ENCODE results near the gene COL15A1.

COL15A1 gene

DNA sequence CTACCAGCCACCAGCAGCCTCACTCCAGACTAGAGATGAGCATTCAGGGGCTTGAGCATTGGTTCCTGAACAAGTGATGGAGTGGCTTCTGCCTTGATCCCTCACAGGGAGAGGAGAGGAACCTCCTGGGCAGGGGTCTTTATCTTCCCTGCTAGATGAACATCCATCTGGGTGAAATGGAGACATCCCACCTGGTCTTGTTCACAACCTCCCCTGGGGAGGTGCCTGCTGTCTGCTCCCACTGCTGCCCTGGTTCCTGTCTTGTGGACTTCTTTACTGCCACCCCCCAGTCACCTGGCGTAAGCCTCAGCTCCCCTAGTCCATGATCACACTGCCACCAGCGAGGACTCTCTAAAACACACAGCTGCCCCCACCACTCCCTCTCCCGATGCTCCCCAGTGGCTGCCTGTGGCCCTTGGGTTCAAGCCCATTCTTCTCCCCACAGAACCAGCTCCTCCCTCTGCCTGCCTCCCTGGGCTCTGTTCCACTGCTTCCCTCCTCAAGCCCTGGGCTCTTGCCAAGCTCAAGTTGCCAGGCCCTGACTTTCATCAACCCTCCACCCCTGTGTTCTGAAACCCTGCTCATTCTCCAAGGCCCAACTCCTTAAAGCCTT is 51.5 kb downstream of the COL15A1 start:
- H3K27me3 ChIP-seq (ENCODE audit: control insufficient read depth in 5 of 5, insufficient read depth in 4 of 5, low read length in 5 of 5) = no peaks in the 10 kb centered on the region
- peaks cover 20 to 71% (median 65%) of the 10 kb centered on the region in 5 donors for H3K4me1 ChIP-seq (ENCODE audit: control insufficient read depth in 5 of 5, insufficient read depth in 5 of 5, low read length in 5 of 5)
- peaks cover 0 to 2% (median 0%) of the 10 kb centered on the region in 5 donors for H3K9me3 ChIP-seq (ENCODE audit: control insufficient read depth in 5 of 5, low read length in 5 of 5)
- peak overlapping the region in 2 of 5 donors; percentile 15 to 42 for H3K9ac ChIP-seq (ENCODE audit: low read length in 5 of 5)
- peak overlapping the region; percentile 93 for H3K27ac ChIP-seq (ENCODE audit: low read depth, low read length)
- H3K4me3 ChIP-seq (ENCODE audit: low read depth in 1 of 5, low read length in 5 of 5) = no peak overlapping the region
- H3K36me3 ChIP-seq (ENCODE audit: control insufficient read depth in 5 of 5, insufficient read depth in 5 of 5, low read length in 5 of 5) = peaks cover 0 to 40% (median 30%) of the 10 kb centered on the region in 5 donors

- peak overlapping the region; percentile 93 for H3K27ac ChIP-seq (ENCODE audit: low read depth, low read length)
Measured at GRCh38 chr9:98995971-98996504, 52.3 kb downstream of the COL15A1 start.

GRCh38 chr9:98997604-98998003 is 53.9 kb downstream of the COL15A1 start:
- peak overlapping the region; percentile 93 for H3K27ac ChIP-seq (ENCODE audit: low read depth, low read length)
- peak overlapping the region in 3 of 5 donors; percentile 31 to 78 (median 31) for H3K9ac ChIP-seq (ENCODE audit: low read length in 5 of 5)
- no peak overlapping the region for H3K4me3 ChIP-seq (ENCODE audit: low read depth in 1 of 5, low read length in 5 of 5)
- peaks cover 0 to 44% (median 37%) of the 10 kb centered on the region in 5 donors for H3K36me3 ChIP-seq (ENCODE audit: control insufficient read depth in 5 of 5, insufficient read depth in 5 of 5, low read length in 5 of 5)
- peaks cover 0 to 2% (median 0%) of the 10 kb centered on the region in 5 donors for H3K9me3 ChIP-seq (ENCODE audit: control insufficient read depth in 5 of 5, low read length in 5 of 5)
- peaks cover 18 to 75% (median 69%) of the 10 kb centered on the region in 5 donors for H3K4me1 ChIP-seq (ENCODE audit: control insufficient read depth in 5 of 5, insufficient read depth in 5 of 5, low read length in 5 of 5)
- no peaks in the 10 kb centered on the region for H3K27me3 ChIP-seq (ENCODE audit: control insufficient read depth in 5 of 5, insufficient read depth in 4 of 5, low read length in 5 of 5)

More at GRCh38 chr9:98995971-98996504, 52.3 kb downstream of the COL15A1 start:
- H3K9me3 ChIP-seq (ENCODE audit: control insufficient read depth in 5 of 5, low read length in 5 of 5) = peaks cover 0 to 2% (median 0%) of the 10 kb centered on the region in 5 donors
- H3K4me1 ChIP-seq (ENCODE audit: control insufficient read depth in 5 of 5, insufficient read depth in 5 of 5, low read length in 5 of 5) = peaks cover 18 to 72% (median 67%) of the 10 kb centered on the region in 5 donors
- H3K4me3 ChIP-seq (ENCODE audit: low read depth in 1 of 5, low read length in 5 of 5) = no peak overlapping the region
- no peaks in the 10 kb centered on the region for H3K27me3 ChIP-seq (ENCODE audit: control insufficient read depth in 5 of 5, insufficient read depth in 4 of 5, low read length in 5 of 5)
- H3K36me3 ChIP-seq (ENCODE audit: control insufficient read depth in 5 of 5, insufficient read depth in 5 of 5, low read length in 5 of 5) = peaks cover 0 to 40% (median 32%) of the 10 kb centered on the region in 5 donors
- peak overlapping the region in 1 of 5 donors; percentile 10 for H3K9ac ChIP-seq (ENCODE audit: low read length in 5 of 5)

- H3K36me3 ChIP-seq (ENCODE audit: control insufficient read depth in 5 of 5, insufficient read depth in 5 of 5, low read length in 5 of 5) = peaks cover 0 to 48% (median 44%) of the 10 kb centered on the region in 5 donors
- H3K9me3 ChIP-seq (ENCODE audit: control insufficient read depth in 5 of 5, low read length in 5 of 5) = peaks cover 0 to 2% (median 0%) of the 10 kb centered on the region in 5 donors
- H3K9ac ChIP-seq (ENCODE audit: low read length in 5 of 5) = peak overlapping the region; percentile 3 to 78 (median 31)
- peak overlapping the region in 4 of 5 donors; percentile 14 to 40 (median 16) for H3K4me3 ChIP-seq (ENCODE audit: low read depth in 1 of 5, low read length in 5 of 5)
- peaks cover 15 to 65% (median 59%) of the 10 kb centered on the region in 5 donors for H3K4me1 ChIP-seq (ENCODE audit: control insufficient read depth in 5 of 5, insufficient read depth in 5 of 5, low read length in 5 of 5)
- H3K27ac ChIP-seq (ENCODE audit: low read depth, low read length) = peak overlapping the region; percentile 93
- no peaks in the 10 kb centered on the region for H3K27me3 ChIP-seq (ENCODE audit: control insufficient read depth in 5 of 5, insufficient read depth in 4 of 5, low read length in 5 of 5)
Measured at GRCh38 chr9:98998441-98999151, 54.9 kb downstream of the COL15A1 start.

DNA sequence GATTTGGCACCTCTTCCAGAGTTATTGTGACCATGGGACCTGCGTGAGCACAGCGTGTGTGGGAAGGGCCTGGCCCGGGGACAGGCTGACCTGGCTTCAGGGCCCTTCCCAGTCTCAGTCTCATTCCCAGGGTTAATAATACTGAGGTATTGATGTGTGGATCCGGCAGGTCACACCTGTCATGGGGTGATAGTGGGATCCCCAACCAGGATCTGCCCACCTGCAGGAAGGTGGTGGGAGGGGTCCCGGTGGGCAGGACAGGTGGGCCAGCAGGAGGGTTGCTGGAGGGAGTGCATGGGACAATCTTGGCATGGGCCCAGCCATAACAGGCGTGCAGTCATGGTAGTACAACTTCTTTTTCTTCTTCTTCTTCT is 55.4 kb downstream of the COL15A1 start:
- Histone ChIP-seq H3K27ac (ENCODE audit: low read depth, low read length) (peak overlapping the region; percentile 93), H3K27me3 (ENCODE audit: control insufficient read depth in 5 of 5, insufficient read depth in 4 of 5, low read length in 5 of 5) (no peaks in the 10 kb centered on the region), H3K4me3 (ENCODE audit: low read depth in 1 of 5, low read length in 5 of 5) (peak overlapping the region in 1 of 5 donors; percentile 40), H3K9me3 (ENCODE audit: control insufficient read depth in 5 of 5, low read length in 5 of 5) (peaks cover 0 to 2% (median 0%) of the 10 kb centered on the region in 5 donors), H3K36me3 (ENCODE audit: control insufficient read depth in 5 of 5, insufficient read depth in 5 of 5, low read length in 5 of 5) (peaks cover 0 to 54% (median 50%) of the 10 kb centered on the region in 5 donors), H3K4me1 (ENCODE audit: control insufficient read depth in 5 of 5, insufficient read depth in 5 of 5, low read length in 5 of 5) (peaks cover 15 to 62% (median 55%) of the 10 kb centered on the region in 5 donors), H3K9ac (ENCODE audit: low read length in 5 of 5) (peak overlapping the region in 3 of 5 donors; percentile 3 to 40 (median 18))

- no peaks in the 10 kb centered on the region for H3K27me3 ChIP-seq (ENCODE audit: control insufficient read depth in 5 of 5, insufficient read depth in 4 of 5, low read length in 5 of 5)
- peaks cover 0 to 2% (median 0%) of the 10 kb centered on the region in 5 donors for H3K9me3 ChIP-seq (ENCODE audit: control insufficient read depth in 5 of 5, low read length in 5 of 5)
- no peak overlapping the region for H3K27ac ChIP-seq (ENCODE audit: low read depth, low read length)
- H3K9ac ChIP-seq (ENCODE audit: low read length in 5 of 5) = no peak overlapping the region
- peaks cover 0 to 70% (median 66%) of the 10 kb centered on the region in 5 donors for H3K36me3 ChIP-seq (ENCODE audit: control insufficient read depth in 5 of 5, insufficient read depth in 5 of 5, low read length in 5 of 5)
- no peak overlapping the region for H3K4me3 ChIP-seq (ENCODE audit: low read depth in 1 of 5, low read length in 5 of 5)
- H3K4me1 ChIP-seq (ENCODE audit: control insufficient read depth in 5 of 5, insufficient read depth in 5 of 5, low read length in 5 of 5) = peaks cover 13 to 46% (median 40%) of the 10 kb centered on the region in 5 donors
Measured at GRCh38 chr9:99000476-99001395, 57.0 kb downstream of the COL15A1 start.

DNA sequence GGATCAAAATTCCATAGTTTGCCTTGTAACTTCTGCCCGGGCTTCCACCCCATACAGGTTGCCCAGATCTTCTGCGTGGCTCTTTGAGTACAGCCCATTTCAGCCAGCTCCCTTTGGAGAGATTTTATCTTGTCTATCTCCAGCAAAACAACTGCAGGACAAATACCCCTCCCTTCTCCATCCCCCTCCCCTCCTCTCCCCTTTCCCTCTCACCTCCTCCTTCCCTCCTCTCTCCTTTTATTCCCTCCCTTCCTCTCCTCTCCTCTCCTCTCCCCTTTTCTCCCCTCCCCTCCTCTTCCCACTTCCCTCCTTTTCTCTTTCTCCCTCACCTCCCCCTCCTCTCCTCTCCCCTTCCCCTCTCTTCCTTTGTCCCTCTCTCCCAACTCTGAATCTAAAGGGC is 58.2 kb downstream of the COL15A1 start:
- Histone ChIP-seq H3K27ac (ENCODE audit: low read depth, low read length) (peak overlapping the region; percentile 18), H3K4me1 (ENCODE audit: control insufficient read depth in 5 of 5, insufficient read depth in 5 of 5, low read length in 5 of 5) (peaks cover 13 to 39% (median 37%) of the 10 kb centered on the region in 5 donors), H3K27me3 (ENCODE audit: control insufficient read depth in 5 of 5, insufficient read depth in 4 of 5, low read length in 5 of 5) (no peaks in the 10 kb centered on the region), H3K36me3 (ENCODE audit: control insufficient read depth in 5 of 5, insufficient read depth in 5 of 5, low read length in 5 of 5) (peaks cover 5 to 72% (median 68%) of the 10 kb centered on the region in 5 donors), H3K9ac (ENCODE audit: low read length in 5 of 5) (no peak overlapping the region), H3K4me3 (ENCODE audit: low read depth in 1 of 5, low read length in 5 of 5) (no peak overlapping the region), H3K9me3 (ENCODE audit: control insufficient read depth in 5 of 5, low read length in 5 of 5) (no peaks in the 10 kb centered on the region)

- H3K36me3 ChIP-seq (ENCODE audit: control insufficient read depth in 5 of 5, insufficient read depth in 5 of 5, low read length in 5 of 5) = peaks cover 12 to 70% (median 64%) of the 10 kb centered on the region in 5 donors
- H3K27me3 ChIP-seq (ENCODE audit: control insufficient read depth in 5 of 5, insufficient read depth in 4 of 5, low read length in 5 of 5) = no peaks in the 10 kb centered on the region
- no peaks in the 10 kb centered on the region for H3K9me3 ChIP-seq (ENCODE audit: control insufficient read depth in 5 of 5, low read length in 5 of 5)
- H3K4me3 ChIP-seq (ENCODE audit: low read depth in 1 of 5, low read length in 5 of 5) = no peak overlapping the region
- peaks cover 8 to 31% (median 29%) of the 10 kb centered on the region in 5 donors for H3K4me1 ChIP-seq (ENCODE audit: control insufficient read depth in 5 of 5, insufficient read depth in 5 of 5, low read length in 5 of 5)
- no peak overlapping the region for H3K9ac ChIP-seq (ENCODE audit: low read length in 5 of 5)
- peak overlapping the region; percentile 20 for H3K27ac ChIP-seq (ENCODE audit: low read depth, low read length)
Measured at GRCh38 chr9:99002706-99003105, 59.0 kb downstream of the COL15A1 start.

DNA sequence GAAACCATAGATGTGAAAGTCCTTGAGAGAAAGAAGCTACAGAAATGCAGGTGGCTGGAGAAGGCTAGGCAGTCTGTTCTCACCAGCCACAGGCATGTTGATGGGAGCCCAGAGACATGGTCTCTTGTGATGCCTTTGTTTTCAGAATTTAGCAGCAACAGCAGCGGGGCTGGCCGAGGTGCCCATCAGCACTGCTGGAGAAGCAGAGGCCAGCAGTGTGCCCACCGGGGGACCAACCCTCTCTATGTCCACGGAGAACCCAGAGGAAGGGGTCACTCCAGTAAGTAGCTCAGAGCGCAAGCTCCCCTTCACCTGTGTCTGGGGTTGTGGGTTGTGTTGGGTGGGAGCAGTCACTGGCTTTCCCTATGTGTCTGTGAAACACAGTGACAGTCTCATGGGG is 59.6 kb downstream of the COL15A1 start:
- Histone ChIP-seq H3K9me3 (ENCODE audit: control insufficient read depth in 5 of 5, low read length in 5 of 5) (no peaks in the 10 kb centered on the region), H3K27me3 (ENCODE audit: control insufficient read depth in 5 of 5, insufficient read depth in 4 of 5, low read length in 5 of 5) (no peaks in the 10 kb centered on the region), H3K4me3 (ENCODE audit: low read depth in 1 of 5, low read length in 5 of 5) (no peak overlapping the region), H3K36me3 (ENCODE audit: control insufficient read depth in 5 of 5, insufficient read depth in 5 of 5, low read length in 5 of 5) (peaks cover 16 to 74% (median 67%) of the 10 kb centered on the region in 5 donors), H3K27ac (ENCODE audit: low read depth, low read length) (peak overlapping the region; percentile 20), H3K9ac (ENCODE audit: low read length in 5 of 5) (no peak overlapping the region), H3K4me1 (ENCODE audit: control insufficient read depth in 5 of 5, insufficient read depth in 5 of 5, low read length in 5 of 5) (peaks cover 6 to 25% (median 23%) of the 10 kb centered on the region in 5 donors)
